PFSK-1 (cell line): ENCODE data around the gene PBOV1.

Source experiments
- FOXP2 ChIP-seq: optimal IDR thresholded peaks from 2 replicates; pipeline ENCODE3; 2011; ENCODE audit warnings: borderline replicate concordance, control low read depth, inconsistent platforms; ENCODE audit not compliant: insufficient read depth; ENCODE audit errors: extremely low read length, extremely low read depth
- POLR2AphosphoS5 ChIP-seq: IDR thresholded peaks from 2 replicates; pipeline ENCODE4 v1.6.1; 2012; ENCODE audit warnings: low read depth, mild to moderate bottlenecking, control low read depth, low read length, moderate library complexity
- SIN3A ChIP-seq: IDR thresholded peaks from 2 replicates; pipeline ENCODE4 v1.6.1; 2012; ENCODE audit warnings: mild to moderate bottlenecking, low read length, moderate library complexity, borderline replicate concordance; ENCODE audit not compliant: insufficient read depth
- TAF1 ChIP-seq: IDR thresholded peaks from 2 replicates; pipeline ENCODE4 v1.6.1; 2012; ENCODE audit warnings: low read length, control low read depth, borderline replicate concordance; ENCODE audit not compliant: insufficient read depth
- TF ChIP-seq, protein P1 (sequence below), 2 experiments: IDR thresholded peaks; 2 replicates each; pipeline versions ENCODE4 v1.6.1 to v1.8.0; 2011 to 2012; ENCODE audit warnings: low read depth in 2 of 2, low read length in 2 of 2, control low read depth in 1 of 2, inconsistent platforms in 1 of 2, mild to moderate bottlenecking in 1 of 2, moderate library complexity in 1 of 2; ENCODE audit not compliant: insufficient read depth in 1 of 2

DNA sequence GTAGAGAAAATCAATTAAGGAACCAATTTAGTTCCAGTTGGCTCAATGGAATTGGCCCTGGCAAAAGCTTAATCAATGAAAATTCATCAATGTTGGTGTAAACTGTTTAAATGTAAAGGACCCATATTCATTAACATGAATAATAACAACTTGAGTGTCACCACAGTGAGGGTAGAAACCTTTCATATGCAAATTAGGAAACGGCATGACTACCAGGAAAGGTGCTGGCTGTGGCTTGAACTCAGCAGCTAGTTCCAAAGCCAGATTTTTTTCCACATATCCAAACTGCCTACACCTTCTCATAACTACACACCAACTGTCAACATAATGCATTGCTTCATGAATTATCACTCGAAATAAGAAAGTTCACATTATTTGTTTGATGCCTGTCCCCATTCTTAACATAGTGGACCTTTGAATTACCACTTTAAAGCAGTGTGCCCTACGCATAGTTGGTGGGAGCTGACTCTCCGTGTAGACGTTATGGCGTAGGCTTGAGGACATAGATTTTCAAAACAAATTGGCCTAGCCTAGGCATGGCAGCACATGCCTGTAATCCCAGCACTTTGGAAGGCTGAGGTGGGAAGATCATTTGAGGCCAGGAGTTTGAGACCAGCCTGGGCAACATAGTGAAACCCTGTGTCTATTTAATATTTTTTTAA is 19.7 kb downstream of the PBOV1 start:
- TF ChIP-seq POLR2AphosphoS5, result no peak
- TF ChIP-seq, protein P1, sequence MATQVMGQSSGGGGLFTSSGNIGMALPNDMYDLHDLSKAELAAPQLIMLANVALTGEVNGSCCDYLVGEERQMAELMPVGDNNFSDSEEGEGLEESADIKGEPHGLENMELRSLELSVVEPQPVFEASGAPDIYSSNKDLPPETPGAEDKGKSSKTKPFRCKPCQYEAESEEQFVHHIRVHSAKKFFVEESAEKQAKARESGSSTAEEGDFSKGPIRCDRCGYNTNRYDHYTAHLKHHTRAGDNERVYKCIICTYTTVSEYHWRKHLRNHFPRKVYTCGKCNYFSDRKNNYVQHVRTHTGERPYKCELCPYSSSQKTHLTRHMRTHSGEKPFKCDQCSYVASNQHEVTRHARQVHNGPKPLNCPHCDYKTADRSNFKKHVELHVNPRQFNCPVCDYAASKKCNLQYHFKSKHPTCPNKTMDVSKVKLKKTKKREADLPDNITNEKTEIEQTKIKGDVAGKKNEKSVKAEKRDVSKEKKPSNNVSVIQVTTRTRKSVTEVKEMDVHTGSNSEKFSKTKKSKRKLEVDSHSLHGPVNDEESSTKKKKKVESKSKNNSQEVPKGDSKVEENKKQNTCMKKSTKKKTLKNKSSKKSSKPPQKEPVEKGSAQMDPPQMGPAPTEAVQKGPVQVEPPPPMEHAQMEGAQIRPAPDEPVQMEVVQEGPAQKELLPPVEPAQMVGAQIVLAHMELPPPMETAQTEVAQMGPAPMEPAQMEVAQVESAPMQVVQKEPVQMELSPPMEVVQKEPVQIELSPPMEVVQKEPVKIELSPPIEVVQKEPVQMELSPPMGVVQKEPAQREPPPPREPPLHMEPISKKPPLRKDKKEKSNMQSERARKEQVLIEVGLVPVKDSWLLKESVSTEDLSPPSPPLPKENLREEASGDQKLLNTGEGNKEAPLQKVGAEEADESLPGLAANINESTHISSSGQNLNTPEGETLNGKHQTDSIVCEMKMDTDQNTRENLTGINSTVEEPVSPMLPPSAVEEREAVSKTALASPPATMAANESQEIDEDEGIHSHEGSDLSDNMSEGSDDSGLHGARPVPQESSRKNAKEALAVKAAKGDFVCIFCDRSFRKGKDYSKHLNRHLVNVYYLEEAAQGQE (IDR thresholded peaks at IDR 0.05; ENCODE audit: insufficient read depth in 1 of 2, low read depth in 2 of 2, low read length in 2 of 2), result no peak
- TF ChIP-seq SIN3A, result no peak
- no peak for TF ChIP-seq TAF1
- TF ChIP-seq FOXP2, result no peak
